Panc1 (cell line): ENCODE results near the gene DNAJC18.

ENCODE experiments used
- CTCF ChIP-seq: fragments of 450-650 bp; IDR thresholded peaks from 2 replicates; pipeline ENCODE4 v1.5.1; 2017; ENCODE audit warnings: mild to moderate bottlenecking
- POLR2AphosphoS5 ChIP-seq: IDR thresholded peaks from 2 replicates; pipeline ENCODE4 v1.6.1; 2012; ENCODE audit warnings: mild to moderate bottlenecking, low read depth, low read length, moderate library complexity
- REST ChIP-seq, 2 experiments: IDR thresholded peaks; 2 replicates each; pipeline ENCODE4 v1.6.1; 2011 to 2012; ENCODE audit warnings: low read depth in 2 of 2, control low read depth in 1 of 2, low read length in 1 of 2, mild to moderate bottlenecking in 1 of 2, moderate library complexity in 1 of 2; ENCODE audit not compliant: insufficient read depth in 1 of 2
- SIN3A ChIP-seq: IDR thresholded peaks from 2 replicates; pipeline ENCODE4 v1.6.1; 2012; ENCODE audit warnings: low read depth, mild to moderate bottlenecking, low read length, moderate library complexity, borderline replicate concordance; ENCODE audit not compliant: insufficient read depth
- TCF7L2 ChIP-seq: IDR thresholded peaks from 2 replicates; pipeline ENCODE4 v1.6.1; 2011; ENCODE audit warnings: mild to moderate bottlenecking, low read depth, low read length, inconsistent platforms

- TF ChIP-seq CTCF, result no peak
- TF ChIP-seq POLR2AphosphoS5, result no peak
- TF ChIP-seq REST (IDR thresholded peaks at IDR 0.05; ENCODE audit: insufficient read depth in 1 of 2, low read depth in 2 of 2, low read length in 1 of 2), result no peak
- TF ChIP-seq SIN3A, result no peak
- no peak for TF ChIP-seq TCF7L2
Measured at GRCh38 chr5:139488260-139488659, 48.9 kb upstream of the DNAJC18 start.
